Transverse colon (tissue), 4 donors: ENCODE measurements around the gene FUT6. TPM values are rescaled to one million over a fixed set of nuclear protein-coding genes. Genes with fewer than 3 reads are reported as not detected.
A peak's percentile ranks its signal among the peaks of the same experiment; 100 is the strongest.
"Not testable (repeated sequence)": the region's sequence is repeated elsewhere in the genome, so short reads cannot be mapped to it uniquely, and the experiment has no call there.

Experiments used
- DNase-seq: peaks from one replicate; pipeline ENCODE4 v3.0.0-alpha.2; 2019
- H3K27ac ChIP-seq, 4 donors: fragments of 200-600 bp; sonication (generic); 2 replicates each; pipeline ENCODE4 v1.5.1; 2016 to 2018; ENCODE audit warnings: inconsistent platforms in 4 of 4
- H3K27me3 ChIP-seq: fragments of 200-600 bp; sonication (generic); 2 replicates; pipeline ENCODE4 v1.5.1; 2017; ENCODE audit warnings: inconsistent platforms
- H3K36me3 ChIP-seq, 4 donors: fragments of 200-600 bp; sonication (generic); 2 replicates each; pipeline ENCODE4 v1.5.1; 2017 to 2019; ENCODE audit warnings: inconsistent platforms in 4 of 4
- H3K4me1 ChIP-seq, 4 donors: fragments of 200-600 bp; sonication (generic); 2 replicates each; pipeline ENCODE4 v1.5.1; 2017 to 2020; ENCODE audit warnings: inconsistent platforms in 4 of 4
- H3K4me3 ChIP-seq, 4 donors: fragments of 200-600 bp; sonication (generic); 1 replicate in 1 of 4; 2 replicates in 3 of 4; pipeline versions ENCODE4 v1.5.1 to v1.6.1; 2017 to 2019; ENCODE audit warnings: inconsistent platforms in 4 of 4
- H3K9me3 ChIP-seq, 2 donors: fragments of 200-600 bp; sonication (generic); 2 replicates each; pipeline ENCODE4 v1.5.1; 2017 to 2019; ENCODE audit warnings: inconsistent platforms in 2 of 2
- CTCF ChIP-seq, 5 experiments: fragments of 200-600 bp in 3 of 5; fragments of 450-650 bp in 2 of 5; sonication (generic) in 3 of 5; IDR thresholded peaks; 1 replicate in 2 of 5; 2 replicates in 3 of 5; pipeline ENCODE4 v1.5.1; 2016 to 2017; ENCODE audit warnings: antibody characterized with exemption in 5 of 5, inconsistent platforms in 3 of 5, mild to moderate bottlenecking in 2 of 5, moderate library complexity in 1 of 5
- EP300 ChIP-seq: sonication (generic); formaldehyde crosslinking; IDR thresholded peaks from one replicate; pipeline ENCODE4 v1.6.1; 2017; ENCODE audit warnings: antibody characterized with exemption, low read depth
- POLR2A ChIP-seq: fragments of 450-650 bp; IDR thresholded peaks from one replicate; pipeline ENCODE4 v1.6.1; 2016; ENCODE audit warnings: antibody characterized with exemption, mild to moderate bottlenecking, moderate library complexity
- POLR2AphosphoS5 ChIP-seq, 3 donors: sonication (generic); formaldehyde crosslinking; IDR thresholded peaks; one replicate each; pipeline ENCODE4 v1.6.1; 2016; ENCODE audit warnings: antibody characterized with exemption in 3 of 3
- WGBS, 2 donors: methylation state at CpG; one replicate each; pipeline ENCODE4 v1.1.5; 2018; ENCODE audit warnings: low coverage in 1 of 2; 5-methylcytosine and 5-hydroxymethylcytosine counted together
- in situ Hi-C, 4 donors: fragments of 200-750 bp; cut with MboI; loops; one replicate each; pipeline versions ENCODE4 v1.15.0 to v1.15.1; 2017; ENCODE audit warnings: low sequenced_read_pairs in 3 of 4, low pct_ligation_motif_present in 1 of 4, low pct_unique_long_range_greater_than_20kb in 1 of 4
- intact Hi-C: fragments of 100-400 bp; cut with DNase I; formaldehyde crosslinking; loops from one replicate; pipeline ENCODE4 v1.15.1; 2023; ENCODE audit warnings: low total_unique reads
- total RNA-seq, 4 donors: library from RNA; depleted of rRNA; stranded (reverse); fragments of >200 nt; gene quantifications; one replicate each; pipeline ENCODE4 v1.1.0, GENCODE V29; 2016

The FUT6 gene
- total RNA-seq, 4 donors from 2014 or later: 71.9 to 251 (median 115) TPM

- in situ Hi-C loops: no loop called here
- intact Hi-C loops: no loop called here
Observed at GRCh38 chr19:5850743-5851293, 11.3 kb upstream of the FUT6 start.

GRCh38 chr19:5850189-5850588 is 10.7 kb upstream of the FUT6 start:
- Histone ChIP-seq H3K27ac (peak overlapping the region; percentile 83 to 87 (median 86)), H3K27me3 (no peaks in the 10 kb centered on the region), H3K4me1 (peaks cover 0 to 18% (median 10%) of the 10 kb centered on the region in 4 donors), H3K9me3 (no peaks in the 10 kb centered on the region), H3K4me3 (peak overlapping the region in 3 of 4 donors; percentile 37 to 56 (median 40)), H3K36me3 (no peaks in the 10 kb centered on the region)
- intact Hi-C loops (no loop called here), in situ Hi-C loops (no loop called here)
- 38% methylated on average over 6 of the region's 6 CpGs; no CpG with 5 or more reads in 1 of the 2 donors for WGBS, 2 donors
- peak in 2 of 3 donors; percentile 37 to 47 for TF ChIP-seq POLR2AphosphoS5 (IDR thresholded peaks at IDR 0.05)
- TF ChIP-seq CTCF (IDR thresholded peaks at IDR 0.05): no peak
- TF ChIP-seq EP300: no peak
- TF ChIP-seq POLR2A: peak; percentile 26
- DNase-seq: peak; percentile 58

More at GRCh38 chr19:5850743-5851293, 11.3 kb upstream of the FUT6 start:
- Histone ChIP-seq H3K9me3 (no peaks in the 10 kb centered on the region), H3K27ac (peak overlapping the region; percentile 83 to 87 (median 86)), H3K4me3 (peak overlapping the region in 3 of 4 donors; percentile 37 to 56 (median 40)), H3K4me1 (peaks cover 0 to 14% (median 7%) of the 10 kb centered on the region in 4 donors), H3K27me3 (no peaks in the 10 kb centered on the region), H3K36me3 (no peaks in the 10 kb centered on the region)
- DNase-seq: peak; percentile 66
- WGBS, 2 donors: 8 to 10% methylated on average over 2 to 5 of the region's 5 CpGs
- TF ChIP-seq POLR2AphosphoS5 (IDR thresholded peaks at IDR 0.05) (peak in 2 of 3 donors; percentile 3), POLR2A (no peak), EP300 (no peak), CTCF (IDR thresholded peaks at IDR 0.05) (no peak)

- H3K9me3 ChIP-seq, intact Hi-C loops, in situ Hi-C loops, H3K27me3 ChIP-seq, H3K36me3 ChIP-seq: not testable (repeated sequence)
- Histone ChIP-seq H3K27ac (peak overlapping the region; percentile 83 to 87 (median 86)), H3K4me1 (peaks cover 0 to 18% (median 10%) of the 10 kb centered on the region in 4 donors), H3K4me3 (peak overlapping the region in 3 of 4 donors; percentile 37 to 56 (median 40))
- DNase-seq: peak; percentile 65
- TF ChIP-seq POLR2A (peak; percentile 78), POLR2AphosphoS5 (IDR thresholded peaks at IDR 0.05) (peak; percentile 54 to 83 (median 60))
- 32 to 44% methylated on average over 5 of the region's 5 CpGs for WGBS, 2 donors
Observed at GRCh38 chr19:5848621-5849020, 9.1 kb upstream of the FUT6 start.

GRCh38 chr19:5847846-5848245 is 8.3 kb upstream of the FUT6 start:
- DNase-seq, H3K36me3 ChIP-seq, intact Hi-C loops, H3K27me3 ChIP-seq, H3K9me3 ChIP-seq, in situ Hi-C loops: not testable (repeated sequence)
- peaks cover 0 to 18% (median 10%) of the 10 kb centered on the region in 4 donors for H3K4me1 ChIP-seq
- peak overlapping the region in 3 of 4 donors; percentile 37 to 56 (median 40) for H3K4me3 ChIP-seq
- 55 to 60% methylated on average over 6 to 10 of the region's 10 CpGs for whole genome bisulfite sequencing, 2 donors
- H3K27ac ChIP-seq: peak overlapping the region; percentile 83 to 87 (median 86)

GRCh38 chr19:5844456-5845433 is 5.2 kb upstream of the FUT6 start:
- DNase-seq: no peak
- peak overlapping the region in 3 of 4 donors; percentile 83 to 87 (median 86) for H3K27ac ChIP-seq
- WGBS, 2 donors: 70 to 84% methylated on average over 5 to 23 of the region's 24 CpGs

More at GRCh38 chr19:5844456-5845433, 5.2 kb upstream of the FUT6 start:
- no peaks in the 10 kb centered on the region for H3K36me3 ChIP-seq
- intact Hi-C loops (no loop called here), in situ Hi-C loops (no loop called here)
- peaks cover 0 to 25% (median 12%) of the 10 kb centered on the region in 4 donors for H3K4me1 ChIP-seq
- H3K9me3 ChIP-seq: no peaks in the 10 kb centered on the region
- H3K27me3 ChIP-seq: no peaks in the 10 kb centered on the region
- TF ChIP-seq CTCF (IDR thresholded peaks at IDR 0.05) (no peak), POLR2AphosphoS5 (IDR thresholded peaks at IDR 0.05) (no peak), EP300 (no peak)
- no peak overlapping the region for H3K4me3 ChIP-seq
